Activated naive CD8-positive, alpha-beta T cell (primary cell): ENCODE results near the gene RNLS.
A peak's percentile ranks its signal among the peaks of the same experiment; 100 is the strongest.

Experiments
- H3K27ac Mint-ChIP-seq: one replicate; pipeline ENCODE4 v1.8.0; 2021; ENCODE audit warnings: mixed read lengths
- H3K27me3 Mint-ChIP-seq: one replicate; pipeline ENCODE4 v1.8.0; 2021; ENCODE audit warnings: mixed read lengths
- H3K36me3 Mint-ChIP-seq: one replicate; pipeline ENCODE4 v1.8.0; 2021; ENCODE audit warnings: mixed read lengths
- H3K4me1 Mint-ChIP-seq: one replicate; pipeline ENCODE4 v1.8.0; 2021; ENCODE audit warnings: low read depth, mixed read lengths
- H3K4me3 Mint-ChIP-seq: one replicate; pipeline ENCODE4 v1.8.0; 2021; ENCODE audit warnings: mild to moderate bottlenecking, mixed read lengths
- H3K9me3 Mint-ChIP-seq: one replicate; pipeline ENCODE4 v1.8.0; 2021; ENCODE audit warnings: low read depth, mixed read lengths

RNLS gene

GRCh38 chr10:88582806-88583583 lies at the start of gene RNLS:
Gene RNLS (minus strand): TSS chr10:88583318.
- peaks cover 4% of the 10 kb centered on the region for H3K27me3 Mint-ChIP-seq
- peak within 1 kb of the TSS; percentile 88 for H3K27ac Mint-ChIP-seq
- H3K4me1 Mint-ChIP-seq = peaks cover 13% of the 10 kb centered on the region
- H3K4me3 Mint-ChIP-seq = peak within 1 kb of the TSS; percentile 82
- peaks cover 6% of the 10 kb centered on the region for H3K9me3 Mint-ChIP-seq
- H3K36me3 Mint-ChIP-seq = peaks cover 5% of the 10 kb centered on the region

- Mint-ChIP-seq H3K9me3 (no peaks in the 10 kb centered on the region), H3K36me3 (peaks cover 5% of the 10 kb centered on the region), H3K27me3 (no peaks in the 10 kb centered on the region), H3K4me1 (no peaks in the 10 kb centered on the region), H3K27ac (no peak overlapping the region), H3K4me3 (no peak overlapping the region)
Measured at GRCh38 chr10:88624840-88625239, 41.7 kb upstream of the RNLS start.

- Mint-ChIP-seq H3K9me3 (no peaks in the 10 kb centered on the region), H3K27me3 (no peaks in the 10 kb centered on the region), H3K27ac (no peak overlapping the region), H3K36me3 (peaks cover 5% of the 10 kb centered on the region), H3K4me1 (no peaks in the 10 kb centered on the region), H3K4me3 (no peak overlapping the region)
Measured at GRCh38 chr10:88623835-88624234, 40.7 kb upstream of the RNLS start.

- Mint-ChIP-seq H3K36me3 (peaks cover 5% of the 10 kb centered on the region), H3K4me1 (no peaks in the 10 kb centered on the region), H3K27ac (no peak overlapping the region), H3K4me3 (no peak overlapping the region), H3K27me3 (no peaks in the 10 kb centered on the region), H3K9me3 (no peaks in the 10 kb centered on the region)
Measured at GRCh38 chr10:88620441-88620840, 37.3 kb upstream of the RNLS start.

GRCh38 chr10:88618496-88618895 lies 35.4 kb upstream of the RNLS start:
- Mint-ChIP-seq H3K27me3 (no peaks in the 10 kb centered on the region), H3K27ac (no peak overlapping the region), H3K9me3 (no peaks in the 10 kb centered on the region), H3K36me3 (peaks cover 5% of the 10 kb centered on the region), H3K4me1 (no peaks in the 10 kb centered on the region), H3K4me3 (no peak overlapping the region)

GRCh38 chr10:88617772-88618300 lies 34.7 kb upstream of the RNLS start:
- peaks cover 5% of the 10 kb centered on the region for H3K36me3 Mint-ChIP-seq
- no peaks in the 10 kb centered on the region for H3K4me1 Mint-ChIP-seq
- H3K9me3 Mint-ChIP-seq = no peaks in the 10 kb centered on the region
- no peak overlapping the region for H3K27ac Mint-ChIP-seq
- H3K4me3 Mint-ChIP-seq = no peak overlapping the region
- H3K27me3 Mint-ChIP-seq = no peaks in the 10 kb centered on the region

- Mint-ChIP-seq H3K4me3 (no peak overlapping the region), H3K27me3 (no peaks in the 10 kb centered on the region), H3K4me1 (no peaks in the 10 kb centered on the region), H3K9me3 (no peaks in the 10 kb centered on the region), H3K27ac (no peak overlapping the region), H3K36me3 (peaks cover 6% of the 10 kb centered on the region)
Measured at GRCh38 chr10:88616250-88616977, 33.3 kb upstream of the RNLS start.

GRCh38 chr10:88608780-88609179 lies 25.7 kb upstream of the RNLS start:
- Mint-ChIP-seq H3K4me3 (no peak overlapping the region), H3K27ac (no peak overlapping the region)

GRCh38 chr10:88608052-88608732 lies 25.1 kb upstream of the RNLS start:
- Mint-ChIP-seq H3K4me1 (no peaks in the 10 kb centered on the region), H3K27ac (no peak overlapping the region), H3K9me3 (no peaks in the 10 kb centered on the region), H3K27me3 (peaks cover 1% of the 10 kb centered on the region), H3K4me3 (no peak overlapping the region), H3K36me3 (peaks cover 4% of the 10 kb centered on the region)

More at GRCh38 chr10:88608780-88609179, 25.7 kb upstream of the RNLS start:
- peaks cover 1% of the 10 kb centered on the region for H3K27me3 Mint-ChIP-seq
- no peaks in the 10 kb centered on the region for H3K9me3 Mint-ChIP-seq
- H3K36me3 Mint-ChIP-seq = peaks cover 4% of the 10 kb centered on the region
- no peaks in the 10 kb centered on the region for H3K4me1 Mint-ChIP-seq

- Mint-ChIP-seq H3K9me3 (no peaks in the 10 kb centered on the region), H3K4me1 (no peaks in the 10 kb centered on the region), H3K4me3 (no peak overlapping the region), H3K27me3 (peaks cover 5% of the 10 kb centered on the region), H3K27ac (no peak overlapping the region), H3K36me3 (no peaks in the 10 kb centered on the region)
Measured at GRCh38 chr10:88598055-88598454, 14.9 kb upstream of the RNLS start.

- Mint-ChIP-seq H3K27ac (no peak overlapping the region), H3K9me3 (no peaks in the 10 kb centered on the region), H3K27me3 (peaks cover 7% of the 10 kb centered on the region), H3K36me3 (no peaks in the 10 kb centered on the region), H3K4me1 (no peaks in the 10 kb centered on the region), H3K4me3 (no peak overlapping the region)
Measured at GRCh38 chr10:88594482-88594881, 11.4 kb upstream of the RNLS start.

GRCh38 chr10:88592906-88593305 lies 9.8 kb upstream of the RNLS start:
- Mint-ChIP-seq H3K27ac (no peak overlapping the region), H3K4me3 (no peak overlapping the region), H3K36me3 (no peaks in the 10 kb centered on the region), H3K4me1 (no peaks in the 10 kb centered on the region), H3K27me3 (peaks cover 5% of the 10 kb centered on the region), H3K9me3 (no peaks in the 10 kb centered on the region)

- Mint-ChIP-seq H3K27me3 (peaks cover 4% of the 10 kb centered on the region), H3K4me1 (no peaks in the 10 kb centered on the region), H3K4me3 (no peak overlapping the region), H3K9me3 (no peaks in the 10 kb centered on the region), H3K36me3 (no peaks in the 10 kb centered on the region), H3K27ac (no peak overlapping the region)
Measured at GRCh38 chr10:88592381-88592780, 9.3 kb upstream of the RNLS start.

GRCh38 chr10:88586462-88586861 lies 3.3 kb upstream of the RNLS start, which contains the start of gene LIPJ:
Gene LIPJ (plus strand): TSS chr10:88586762. CDS start chr10:88590688, 3,926 bp downstream.
- Mint-ChIP-seq H3K27me3 (peaks cover 4% of the 10 kb centered on the region), H3K27ac (no peak within 1 kb of the TSS), H3K4me3 (no peak within 1 kb of the TSS), H3K9me3 (peaks cover 6% of the 10 kb centered on the region), H3K36me3 (no peaks in the 10 kb centered on the region), H3K4me1 (peaks cover 13% of the 10 kb centered on the region)

GRCh38 chr10:88583584-88583957 lies 453 bp upstream of the RNLS start:
- Mint-ChIP-seq H3K4me1 (peaks cover 13% of the 10 kb centered on the region), H3K4me3 (peak overlapping the region; percentile 82)

More at GRCh38 chr10:88583584-88583957, 453 bp upstream of the RNLS start:
- Mint-ChIP-seq H3K27ac (peak overlapping the region; percentile 88), H3K27me3 (peaks cover 4% of the 10 kb centered on the region), H3K9me3 (peaks cover 6% of the 10 kb centered on the region), H3K36me3 (peaks cover 5% of the 10 kb centered on the region)
